ENCODE data around the gene FCGR1A.
"Not testable (repeated sequence)": the region's sequence is repeated elsewhere in the genome, so short reads cannot be mapped to it uniquely, and the experiment has no call there.

Gene FCGR1A

DNA sequence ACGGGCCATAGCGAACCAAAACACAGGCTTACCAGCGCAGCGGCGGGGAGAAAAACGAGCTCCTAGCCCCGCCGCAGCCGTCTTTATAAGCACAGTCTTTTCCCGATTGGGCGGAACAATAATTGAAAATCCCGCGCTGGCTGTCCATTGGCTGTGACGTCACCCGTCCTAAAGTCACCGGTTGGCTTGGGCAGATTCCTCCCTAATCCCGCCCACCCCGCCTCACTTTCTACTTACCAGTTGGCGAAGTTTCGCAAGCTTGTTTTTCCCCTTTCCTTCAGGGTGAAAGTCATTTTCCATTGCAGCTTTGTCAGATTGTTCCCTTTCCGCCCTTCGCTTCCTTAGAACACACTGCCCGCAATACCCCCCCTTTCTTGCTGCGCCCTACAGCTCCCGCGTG lies 58.7 kb downstream of the FCGR1A start:
- not testable (repeated sequence) for DNase-seq
